H1 (cell line): ENCODE measurements around the gene NHLRC2. TPM values are rescaled to one million over a fixed set of nuclear protein-coding genes. Genes with fewer than 3 reads are reported as not detected.

Experiments used
- CTCF ChIA-PET: fragments of 300-600 bp; sonication (Branson Sonifier 250); formaldehyde crosslinking; loops from one replicate; lab custom pipeline; 2021; ENCODE audit not compliant: partially characterized antibody; lab: Charles Lee
- POLR2A ChIA-PET: fragments of 300-600 bp; sonication (Branson Sonifier 250); formaldehyde crosslinking; loops from one replicate; lab custom pipeline; 2021; ENCODE audit warnings: inconsistent platforms; ENCODE audit not compliant: partially characterized antibody; lab: Charles Lee
- DNase-seq, 2 experiments: peaks; one replicate each; pipeline versions ENCODE4 v3.0.0 to v3.0.0-alpha.2; 2010 to 2022; ENCODE audit warnings: low spot score in 2 of 2, low read depth in 1 of 2, mixed read lengths in 1 of 2
- FAIRE-seq: peaks from 2 replicates; lab custom pipeline; 2011; peaks lifted over from hg19 to GRCh38; lab: Jason Lieb, UNC
- H2AFZ ChIP-seq: 2 replicates; pipeline ENCODE4 v1.8.1; 2012; ENCODE audit warnings: low read length, inconsistent platforms
- H2AK5ac ChIP-seq: 2 replicates; pipeline ENCODE4 v1.6.1; 2013; ENCODE audit warnings: low read depth, low read length
- H2BK120ac ChIP-seq: replicated peaks from 2 replicates; pipeline ENCODE3; 2013; ENCODE audit warnings: low read depth, low read length, inconsistent platforms
- H2BK12ac ChIP-seq: 2 replicates; pipeline ENCODE4 v1.6.1; 2013; ENCODE audit warnings: low read depth, low read length
- H2BK15ac ChIP-seq: 2 replicates; pipeline ENCODE4 v1.6.1; 2013; ENCODE audit warnings: low read length
- H2BK20ac ChIP-seq: 2 replicates; pipeline ENCODE4 v1.6.1; 2013; ENCODE audit warnings: low read length
- H2BK5ac ChIP-seq: 2 replicates; pipeline ENCODE4 v1.6.1; 2013; ENCODE audit warnings: low read depth, low read length
- H3K14ac ChIP-seq: 2 replicates; pipeline ENCODE4 v1.6.1; 2013; ENCODE audit warnings: inconsistent platforms; ENCODE audit not compliant: insufficient read length
- H3K18ac ChIP-seq: 2 replicates; pipeline ENCODE4 v1.6.1; 2013; ENCODE audit warnings: low read length; ENCODE audit errors: extremely low read depth
- H3K23ac ChIP-seq: 2 replicates; pipeline ENCODE4 v1.6.1; 2013; ENCODE audit warnings: inconsistent platforms; ENCODE audit not compliant: insufficient read length
- H3K23me2 ChIP-seq: 2 replicates; pipeline ENCODE4 v1.6.1; 2013; ENCODE audit warnings: low read depth, low read length
- H3K27ac ChIP-seq: 2 replicates; pipeline ENCODE4 v1.6.1; 2011; ENCODE audit warnings: low read depth, low read length, inconsistent platforms
- H3K27me3 ChIP-seq, 4 experiments: replicated peaks in 1 of 4; 1 replicate in 1 of 4; 2 replicates in 3 of 4; pipeline versions ENCODE4 v1.6.1 to v1.8.1; 2011 to 2013; ENCODE audit warnings: low read length in 3 of 4, mild to moderate bottlenecking in 3 of 4, inconsistent platforms in 2 of 4, mixed read lengths in 2 of 4, moderate library complexity in 1 of 4; ENCODE audit not compliant: control insufficient read depth in 3 of 4, insufficient read depth in 3 of 4; ENCODE audit errors: extremely low read depth in 1 of 4
- H3K36me3 ChIP-seq, 4 experiments: 2 replicates each; pipeline versions ENCODE4 v1.6.1 to v1.8.1; 2011 to 2013; ENCODE audit warnings: mild to moderate bottlenecking in 4 of 4, low read length in 3 of 4, moderate library complexity in 2 of 4, control low read depth in 1 of 4, inconsistent platforms in 1 of 4; ENCODE audit not compliant: insufficient read depth in 4 of 4, control insufficient read depth in 2 of 4
- H3K4ac ChIP-seq: replicated peaks from 2 replicates; pipeline ENCODE3; 2013; ENCODE audit warnings: low read length, low read depth, mixed read lengths, inconsistent platforms; ENCODE audit not compliant: insufficient read length
- H3K4me1 ChIP-seq, 4 experiments: replicated peaks in 1 of 4; 1 replicate in 1 of 4; 2 replicates in 3 of 4; pipeline versions ENCODE4 v1.6.1 to v1.8.1; 2011 to 2013; ENCODE audit warnings: low read length in 3 of 4, inconsistent platforms in 2 of 4, mixed read lengths in 1 of 4; ENCODE audit not compliant: insufficient read depth in 4 of 4, control insufficient read depth in 3 of 4
- H3K4me2 ChIP-seq, 2 experiments: 2 replicates each; pipeline versions ENCODE4 v1.6.1 to v1.8.1; 2011 to 2013; ENCODE audit warnings: low read depth in 2 of 2, low read length in 2 of 2, control low read depth in 1 of 2, inconsistent platforms in 1 of 2, mild to moderate bottlenecking in 1 of 2; ENCODE audit not compliant: insufficient read depth in 1 of 2
- H3K4me3 ChIP-seq, 4 experiments: fragments of 200-600, 300-600 bp in 1 of 4; sonication (generic), shearing (Covaris generic), sonication (Bioruptor Twin) in 1 of 4; 2 replicates each; pipeline versions ENCODE4 v1.5.1 to v1.8.1; 2011 to 2016; ENCODE audit warnings: low read length in 4 of 4, low read depth in 3 of 4, control low read depth in 2 of 4, inconsistent platforms in 2 of 4, mild to moderate bottlenecking in 2 of 4, mixed read lengths in 1 of 4, moderate library complexity in 1 of 4; ENCODE audit not compliant: insufficient read depth in 2 of 4; ENCODE audit errors: extremely low read depth in 1 of 4
- H3K56ac ChIP-seq: replicated peaks from 2 replicates; pipeline ENCODE3; 2013; ENCODE audit warnings: low read depth, mild to moderate bottlenecking, mixed read lengths, low read length, inconsistent platforms; ENCODE audit not compliant: insufficient read length
- H3K79me1 ChIP-seq: 2 replicates; pipeline ENCODE4 v1.6.1; 2013; ENCODE audit warnings: low read depth, low read length, control low read depth
- H3K79me2 ChIP-seq, 2 experiments: 2 replicates each; pipeline versions ENCODE4 v1.6.1 to v1.8.1; 2012 to 2013; ENCODE audit warnings: low read length in 2 of 2, mild to moderate bottlenecking in 2 of 2, inconsistent platforms in 1 of 2; ENCODE audit not compliant: insufficient read depth in 2 of 2, control insufficient read depth in 1 of 2
- H3K9ac ChIP-seq, 4 experiments: replicated peaks in 1 of 4; 1 replicate in 1 of 4; 2 replicates in 3 of 4; pipeline versions ENCODE4 v1.6.1 to v1.8.1; 2011 to 2013; ENCODE audit warnings: low read depth in 3 of 4, low read length in 3 of 4, control low read depth in 2 of 4, mild to moderate bottlenecking in 2 of 4, moderate library complexity in 2 of 4, inconsistent platforms in 1 of 4; ENCODE audit errors: extremely low read depth in 1 of 4
- H3K9me3 ChIP-seq, 2 experiments: 2 replicates each; pipeline versions ENCODE4 v1.6.1 to v1.8.1; 2012 to 2013; ENCODE audit warnings: mild to moderate bottlenecking in 2 of 2, moderate library complexity in 2 of 2, control low read depth in 1 of 2, inconsistent platforms in 1 of 2, low read depth in 1 of 2, low read length in 1 of 2, mixed read lengths in 1 of 2; ENCODE audit not compliant: insufficient read depth in 2 of 2
- H4K20me1 ChIP-seq, 2 experiments: replicated peaks in 1 of 2; 2 replicates each; pipeline versions ENCODE3 to v1.8.1; 2011 to 2013; ENCODE audit warnings: inconsistent platforms in 2 of 2, low read length in 2 of 2, mild to moderate bottlenecking in 1 of 2; ENCODE audit not compliant: insufficient read depth in 2 of 2, control insufficient read depth in 1 of 2
- H4K5ac ChIP-seq: 2 replicates; pipeline ENCODE4 v1.6.1; 2013; ENCODE audit warnings: low read length, low read depth, mixed read lengths, inconsistent platforms; ENCODE audit not compliant: insufficient read length
- H4K8ac ChIP-seq: 2 replicates; pipeline ENCODE4 v1.8.0; 2013; ENCODE audit warnings: mild to moderate bottlenecking, moderate library complexity, low read length, inconsistent platforms; ENCODE audit not compliant: insufficient read depth; ENCODE audit errors: extremely low read depth
- H4K91ac ChIP-seq: replicated peaks from 2 replicates; pipeline ENCODE3; 2013; ENCODE audit warnings: low read length, mixed read lengths, inconsistent platforms; ENCODE audit not compliant: insufficient read length
- EZH2 ChIP-seq: fragments of 200-600 bp; sonication (generic); IDR thresholded peaks from 2 replicates; pipeline ENCODE4 v1.7.1; 2012; ENCODE audit warnings: low read depth, mild to moderate bottlenecking, moderate library complexity, low read length, inconsistent platforms; ENCODE audit not compliant: severe bottlenecking
- JUN ChIP-seq: IDR thresholded peaks from 2 replicates; pipeline ENCODE4 v1.6.1; 2011; ENCODE audit warnings: low read depth, mild to moderate bottlenecking, improper control_type of control experiment, low read length
- KDM4A ChIP-seq: IDR thresholded peaks from one replicate; pipeline ENCODE4 v1.7.1; 2012; ENCODE audit warnings: low read depth, mild to moderate bottlenecking, moderate library complexity, low read length, inconsistent platforms; ENCODE audit not compliant: severe bottlenecking
- PHF8 ChIP-seq: fragments of 200-600 bp; sonication (generic); conservative IDR thresholded peaks from 2 replicates; pipeline ENCODE4 v1.7.1; 2012; ENCODE audit warnings: low read depth, mild to moderate bottlenecking, inconsistent platforms, low read length, moderate library complexity
- RBBP5 ChIP-seq: IDR thresholded peaks from 2 replicates; pipeline ENCODE4 v1.7.1; 2012; ENCODE audit warnings: low read depth, mild to moderate bottlenecking, inconsistent platforms, low read length, moderate library complexity, borderline replicate concordance
- SIX5 ChIP-seq: IDR thresholded peaks from 2 replicates; pipeline ENCODE4 v1.6.1; 2011; ENCODE audit warnings: mild to moderate bottlenecking, low read depth, low read length
- SP1 ChIP-seq: IDR thresholded peaks from 2 replicates; pipeline ENCODE4 v1.6.1; 2011; ENCODE audit warnings: low read depth, low read length
- SP4 ChIP-seq: IDR thresholded peaks from 2 replicates; pipeline ENCODE4 v1.6.1; 2012; ENCODE audit warnings: low read length, inconsistent platforms
- polyA plus RNA-seq, 7 experiments: library from polyadenylated mRNA; depleted of rRNA in 3 of 7; stranded (reverse) in 5 of 7; unstranded in 2 of 7; fragments of >200 nt in 5 of 7; fragments of 200-250 nt in 2 of 7; gene quantifications; 1 replicate in 5 of 7; 2 replicates in 1 of 7; 4 replicates in 1 of 7; pipeline versions ENCODE4 v1.2.1 to v1.2.3, GENCODE V29; 2011 to 2013; ENCODE audit warnings: missing spikeins in 2 of 7, mixed read lengths in 2 of 7
- total RNA-seq: library from RNA; stranded (reverse); fragmentation: NEBNext Ultra II Directional; extraction: Animal tissue kit (Norgen Biotek cat#: 25700); gene quantifications from 2 replicates; pipeline ENCODE4 v1.2.1, GENCODE V29; 2021
- TF ChIP-seq, protein P1 (sequence below): IDR thresholded peaks from 2 replicates; pipeline ENCODE4 v1.6.1; 2011; ENCODE audit warnings: low read depth, mild to moderate bottlenecking, low read length; ENCODE audit not compliant: insufficient read depth

The NHLRC2 gene
- total and polyA plus RNA-seq, 2 of the 8 experiments (the other 6 are each of a cell fraction or from before 2014, with no cell fraction given) = 4.9 to 25.6 TPM

DNA sequence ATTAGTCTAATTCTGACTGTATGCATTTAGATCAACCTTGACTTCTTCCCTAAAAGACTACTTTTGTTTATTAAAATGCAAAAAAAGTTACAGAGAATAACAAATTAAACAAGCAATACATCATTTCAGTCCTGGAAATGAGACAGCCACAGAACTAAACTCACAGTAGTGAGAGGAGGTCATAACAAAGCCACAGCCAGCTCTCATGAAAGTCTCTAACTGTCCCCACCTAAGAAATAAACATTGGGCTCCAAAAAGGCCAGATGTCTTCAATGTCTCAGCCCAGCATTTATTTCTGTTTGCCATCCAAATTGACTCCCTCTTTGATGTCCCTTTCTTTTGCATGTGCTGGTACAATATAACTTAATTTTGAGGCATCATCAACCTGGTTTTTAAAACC, 74.4 kb downstream of the NHLRC2 start:
- TF ChIP-seq SP4 = no peak
- TF ChIP-seq KDM4A = no peak
- TF ChIP-seq, protein P1, sequence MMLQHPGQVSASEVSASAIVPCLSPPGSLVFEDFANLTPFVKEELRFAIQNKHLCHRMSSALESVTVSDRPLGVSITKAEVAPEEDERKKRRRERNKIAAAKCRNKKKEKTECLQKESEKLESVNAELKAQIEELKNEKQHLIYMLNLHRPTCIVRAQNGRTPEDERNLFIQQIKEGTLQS = no peak
- TF ChIP-seq SIX5 = no peak
- TF ChIP-seq RBBP5 = no peak
- TF ChIP-seq SP1 = no peak
- no peak for TF ChIP-seq JUN
- TF ChIP-seq PHF8 = no peak
- no peak for TF ChIP-seq EZH2
- Histone ChIP-seq H3K4ac (no peak overlapping the region), H3K23me2 (no peaks in the 10 kb centered on the region; the same call in 1 of the 2 replicates), H2BK120ac (no peak overlapping the region), H3K4me3 (no peak overlapping the region), H3K14ac (no peak overlapping the region), H3K56ac (no peak overlapping the region), H3K36me3 (no peaks in the 10 kb centered on the region), H3K9me3 (no peaks in the 10 kb centered on the region), H3K4me1 (no peaks in the 10 kb centered on the region), H2BK20ac (no peak overlapping the region), H2AFZ (no peak overlapping the region), H2AK5ac (no peak overlapping the region), H4K5ac (no peak overlapping the region), H2BK5ac (no peak overlapping the region), H3K18ac (no peak overlapping the region), H3K79me2 (no peaks in the 10 kb centered on the region), H2BK15ac (no peak overlapping the region), H3K27me3 (no peaks in the 10 kb centered on the region), H3K23ac (no peak overlapping the region), H4K8ac (no peak overlapping the region), H3K4me2 (no peak overlapping the region), H4K91ac (no peak overlapping the region), H3K79me1 (no peaks in the 10 kb centered on the region), H2BK12ac (no peak overlapping the region), H3K9ac (no peak overlapping the region), H3K27ac (no peak overlapping the region), H4K20me1 (no peaks in the 10 kb centered on the region)
- DNase-seq (no peak), FAIRE-seq (no peak)
- ChIA-PET POLR2A (interaction anchor here (0.6 kb wide), 1 partner anchor 56 kb away, joined by 3 read pairs; no protein-coding TSS in a partner anchor), CTCF (no interaction called here)
